OCI-LY1 (cell line): Measurements from ENCODE around the gene RGPD4.

Experiments
- CTCF ChIP-seq: fragments of 200-600 bp; sonication (generic), shearing (Covaris generic); IDR thresholded peaks from 2 replicates; pipeline ENCODE4 v1.5.1; 2017; ENCODE audit warnings: mild to moderate bottlenecking, antibody characterized with exemption, low read length, moderate library complexity, mixed read lengths
- EZH2 ChIP-seq: fragments of 200-600 bp; sonication (generic), shearing (Covaris generic); IDR thresholded peaks from 2 replicates; pipeline ENCODE4 v1.8.0; 2017; ENCODE audit warnings: borderline replicate concordance, mixed run types, mild to moderate bottlenecking, antibody characterized with exemption, low read length, moderate library complexity, mixed read lengths

- TF ChIP-seq EZH2 (no peak), CTCF (no peak)
These were observed 48.7 kb upstream of the RGPD4 start for GRCh38 chr2:107777974-107778373.
